Esophagus muscularis mucosa (tissue), 3 donors: ENCODE results near the gene HDLBP.

Experiments used
- CTCF ChIP-seq, 3 experiments: fragments of 200-600 bp in 2 of 3; fragments of 450-650 bp in 1 of 3; sonication (generic) in 2 of 3; IDR thresholded peaks; one replicate each; pipeline ENCODE4 v1.5.1; 2017 to 2019; ENCODE audit warnings: antibody characterized with exemption in 3 of 3, mild to moderate bottlenecking in 2 of 3, moderate library complexity in 1 of 3
- POLR2A ChIP-seq: fragments of 450-650 bp; IDR thresholded peaks from one replicate; pipeline ENCODE4 v1.6.1; 2017; ENCODE audit warnings: antibody characterized with exemption, moderate library complexity, mild to moderate bottlenecking, low read depth
- POLR2AphosphoS5 ChIP-seq, 2 donors: sonication (generic); formaldehyde crosslinking; IDR thresholded peaks; one replicate each; pipeline ENCODE4 v1.6.1; 2017; ENCODE audit warnings: antibody characterized with exemption in 2 of 2

- TF ChIP-seq CTCF (IDR thresholded peaks at IDR 0.05), result no peak
- TF ChIP-seq POLR2A, result no peak
- no peak for TF ChIP-seq POLR2AphosphoS5 (IDR thresholded peaks at IDR 0.05)
Measured at GRCh38 chr2:241227594-241227993, 87.9 kb downstream of the HDLBP start.
